ENCODE data around the gene IL4R.

GRCh38 chr16:27407133-27407532, 93.4 kb downstream of the IL4R start:
- no peak for TF ChIP-seq CTCF (IDR thresholded peaks at IDR 0.05)
- TF ChIP-seq POLR2A (IDR thresholded peaks at IDR 0.05): no peak
- no peak for TF ChIP-seq POLR2AphosphoS5 (IDR thresholded peaks at IDR 0.05; ENCODE audit: insufficient read depth in 1 of 2, low read depth in 1 of 2)
